Loucy (cell line): ENCODE data around the gene IST1.

Source experiments
- H2AFZ ChIP-seq: fragments of 200-600 bp; sonication (generic); 2 replicates; pipeline ENCODE4 v1.6.0; 2016; ENCODE audit warnings: antibody characterized with exemption, mild to moderate bottlenecking, low read length, moderate library complexity
- H3F3A ChIP-seq: fragments of 200-600 bp; 2 replicates; pipeline ENCODE4 v1.6.0; 2016; ENCODE audit warnings: antibody characterized with exemption, low read depth, mild to moderate bottlenecking
- H3K27me3 ChIP-seq: fragments of 200-600 bp; sonication (generic); 2 replicates; pipeline ENCODE4 v1.6.1; 2014; ENCODE audit warnings: low read length, mild to moderate bottlenecking; ENCODE audit not compliant: insufficient read depth, poor library complexity, severe bottlenecking
- H3K36me3 ChIP-seq: fragments of 200-600 bp; sonication (generic); 2 replicates; pipeline ENCODE4 v1.6.1; 2016; ENCODE audit warnings: low read length; ENCODE audit not compliant: insufficient read depth
- H3K4me1 ChIP-seq: fragments of 200-600 bp; sonication (generic); 2 replicates; pipeline ENCODE4 v1.5.1; 2014; ENCODE audit warnings: low read length, mild to moderate bottlenecking; ENCODE audit not compliant: insufficient read depth, poor library complexity, severe bottlenecking
- H3K4me2 ChIP-seq: fragments of 200-600 bp; sonication (generic); 2 replicates; pipeline ENCODE4 v1.6.0; 2014; ENCODE audit warnings: antibody characterized with exemption, low read length, low read depth, mild to moderate bottlenecking; ENCODE audit not compliant: poor library complexity, severe bottlenecking
- H3K4me3 ChIP-seq: fragments of 200-600 bp; sonication (generic); 2 replicates; pipeline ENCODE4 v1.5.1; 2014; ENCODE audit warnings: low read length, mild to moderate bottlenecking, mixed read lengths; ENCODE audit not compliant: poor library complexity, severe bottlenecking
- H3K79me2 ChIP-seq: fragments of 200-600 bp; sonication (generic); 2 replicates; pipeline ENCODE4 v1.6.1; 2014; ENCODE audit warnings: low read length; ENCODE audit not compliant: insufficient read depth
- H3K9ac ChIP-seq: fragments of 200-600 bp; sonication (generic); 2 replicates; pipeline ENCODE4 v1.6.0; 2014; ENCODE audit warnings: mild to moderate bottlenecking, low read depth, low read length, moderate library complexity; ENCODE audit not compliant: poor library complexity, severe bottlenecking
- H3K9me2 ChIP-seq: fragments of 200-600 bp; sonication (generic); replicated peaks from 2 replicates; pipeline ENCODE4 v1.6.1; 2016; ENCODE audit warnings: low read depth, low read length, mixed read lengths
- H3K9me3 ChIP-seq: fragments of 200-600 bp; sonication (generic); 2 replicates; pipeline ENCODE4 v1.6.1; 2014; ENCODE audit warnings: mild to moderate bottlenecking, antibody characterized with exemption, low read length, low read depth; ENCODE audit not compliant: insufficient read depth
- H4K20me1 ChIP-seq: fragments of 200-600 bp; sonication (generic); 2 replicates; pipeline ENCODE4 v1.6.0; 2014; ENCODE audit warnings: antibody characterized with exemption, low read length, mild to moderate bottlenecking; ENCODE audit not compliant: insufficient read depth, poor library complexity, severe bottlenecking
- EZH2phosphoT487 ChIP-seq: fragments of 200-600 bp; IDR thresholded peaks from 2 replicates; pipeline ENCODE4 v1.6.1; 2018; ENCODE audit warnings: antibody characterized with exemption, mild to moderate bottlenecking, moderate library complexity, borderline replicate concordance
- TF ChIP-seq, protein P1 (sequence below): fragments of 200-600 bp; sonication (generic); conservative IDR thresholded peaks from 2 replicates; pipeline ENCODE4 v1.5.1; 2014; ENCODE audit warnings: mild to moderate bottlenecking, antibody characterized with exemption, low read length

IST1 gene

DNA sequence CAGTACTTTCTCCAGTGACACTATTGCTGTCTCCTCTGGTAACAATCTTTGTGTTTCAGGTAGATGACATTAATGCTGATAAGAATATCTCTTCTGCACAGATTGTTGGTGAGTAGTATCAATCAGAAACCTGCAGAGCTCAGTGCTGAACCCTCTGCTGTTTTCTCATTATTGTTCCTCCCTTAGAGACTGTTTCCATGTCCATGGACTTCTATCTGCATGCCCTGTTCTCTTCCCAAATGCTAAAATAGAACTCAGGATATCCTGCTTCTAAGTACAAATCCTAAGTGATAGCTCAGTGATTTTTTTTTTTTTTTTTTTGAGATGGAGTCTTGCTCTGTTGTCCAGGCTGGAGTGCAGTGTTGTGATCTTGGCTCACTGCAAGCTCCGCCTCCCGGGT is 29.4 kb downstream of the IST1 start:
- H3K4me3 ChIP-seq: no peak overlapping the region
- peaks cover under 1% of the 10 kb centered on the region; the same call in 1 of the 2 replicates for H3K79me2 ChIP-seq
- H3K9me2 ChIP-seq: no peaks in the 10 kb centered on the region
- no peaks in the 10 kb centered on the region for H3K27me3 ChIP-seq
- no peaks in the 10 kb centered on the region for H3F3A ChIP-seq
- H4K20me1 ChIP-seq: peaks cover 28% of the 10 kb centered on the region
- H3K36me3 ChIP-seq: peaks cover 96% of the 10 kb centered on the region
- H3K4me1 ChIP-seq: no peaks in the 10 kb centered on the region
- TF ChIP-seq, protein P1, sequence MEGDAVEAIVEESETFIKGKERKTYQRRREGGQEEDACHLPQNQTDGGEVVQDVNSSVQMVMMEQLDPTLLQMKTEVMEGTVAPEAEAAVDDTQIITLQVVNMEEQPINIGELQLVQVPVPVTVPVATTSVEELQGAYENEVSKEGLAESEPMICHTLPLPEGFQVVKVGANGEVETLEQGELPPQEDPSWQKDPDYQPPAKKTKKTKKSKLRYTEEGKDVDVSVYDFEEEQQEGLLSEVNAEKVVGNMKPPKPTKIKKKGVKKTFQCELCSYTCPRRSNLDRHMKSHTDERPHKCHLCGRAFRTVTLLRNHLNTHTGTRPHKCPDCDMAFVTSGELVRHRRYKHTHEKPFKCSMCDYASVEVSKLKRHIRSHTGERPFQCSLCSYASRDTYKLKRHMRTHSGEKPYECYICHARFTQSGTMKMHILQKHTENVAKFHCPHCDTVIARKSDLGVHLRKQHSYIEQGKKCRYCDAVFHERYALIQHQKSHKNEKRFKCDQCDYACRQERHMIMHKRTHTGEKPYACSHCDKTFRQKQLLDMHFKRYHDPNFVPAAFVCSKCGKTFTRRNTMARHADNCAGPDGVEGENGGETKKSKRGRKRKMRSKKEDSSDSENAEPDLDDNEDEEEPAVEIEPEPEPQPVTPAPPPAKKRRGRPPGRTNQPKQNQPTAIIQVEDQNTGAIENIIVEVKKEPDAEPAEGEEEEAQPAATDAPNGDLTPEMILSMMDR: no peak
- TF ChIP-seq EZH2phosphoT487: no peak
- no peak overlapping the region for H2AFZ ChIP-seq
- H3K9me3 ChIP-seq: no peaks in the 10 kb centered on the region
- no peak overlapping the region for H3K4me2 ChIP-seq
- no peak overlapping the region for H3K9ac ChIP-seq

DNA sequence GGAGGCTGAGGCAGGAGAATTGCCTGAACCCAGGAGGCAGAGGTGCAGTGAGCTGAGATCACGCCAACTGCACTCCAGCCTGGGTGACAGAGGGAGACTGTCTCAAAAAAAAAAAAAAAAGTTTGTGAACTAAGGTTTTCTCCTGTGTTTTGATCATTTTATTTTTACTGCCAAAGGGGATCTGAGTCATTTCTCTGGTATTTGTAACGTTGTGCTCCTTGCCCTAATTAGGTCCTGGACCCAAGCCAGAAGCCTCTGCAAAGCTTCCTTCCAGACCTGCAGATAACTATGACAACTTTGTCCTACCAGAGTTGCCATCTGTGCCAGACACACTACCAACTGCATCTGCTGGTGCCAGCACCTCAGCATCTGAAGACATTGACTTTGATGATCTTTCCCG is 32.1 kb downstream of the IST1 start:
- H3K4me2 ChIP-seq: no peak overlapping the region
- H3K27me3 ChIP-seq: no peaks in the 10 kb centered on the region
- no peak overlapping the region for H3K9ac ChIP-seq
- H3K4me3 ChIP-seq: no peak overlapping the region
- peaks cover 23% of the 10 kb centered on the region for H4K20me1 ChIP-seq
- H2AFZ ChIP-seq: no peak overlapping the region
- no peak for TF ChIP-seq EZH2phosphoT487
- TF ChIP-seq, protein P1: no peak
- no peaks in the 10 kb centered on the region for H3K9me3 ChIP-seq
- H3K79me2 ChIP-seq: no peaks in the 10 kb centered on the region
- peaks cover 88% of the 10 kb centered on the region for H3K36me3 ChIP-seq
- H3K9me2 ChIP-seq: no peaks in the 10 kb centered on the region
- no peaks in the 10 kb centered on the region for H3F3A ChIP-seq
- no peaks in the 10 kb centered on the region for H3K4me1 ChIP-seq

DNA sequence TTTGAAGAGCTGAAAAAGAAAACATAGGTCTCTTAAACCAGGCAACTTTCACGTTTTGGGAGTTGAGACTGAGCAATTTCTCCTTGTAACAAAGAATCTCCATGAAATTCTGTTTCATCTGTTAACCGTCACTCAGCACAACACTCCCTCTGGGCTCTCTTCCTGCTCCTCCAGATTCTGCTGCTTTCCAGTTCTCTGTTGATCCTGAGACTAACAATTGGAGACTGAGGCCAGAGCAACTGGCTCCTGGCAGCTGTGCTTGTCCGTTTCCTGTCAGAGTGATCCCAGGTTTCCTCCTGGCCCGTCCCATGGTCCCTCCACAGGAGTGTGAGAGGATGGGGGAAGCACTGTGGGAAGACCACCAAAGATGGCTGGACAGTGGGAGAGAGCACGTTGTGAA is 32.5 kb downstream of the IST1 start:
- Histone ChIP-seq H3K79me2 (no peaks in the 10 kb centered on the region), H3K9ac (no peak overlapping the region), H4K20me1 (peaks cover 23% of the 10 kb centered on the region), H3K4me3 (no peak overlapping the region), H3K4me1 (no peaks in the 10 kb centered on the region), H3K9me3 (no peaks in the 10 kb centered on the region), H3K9me2 (no peaks in the 10 kb centered on the region), H3F3A (no peaks in the 10 kb centered on the region), H3K27me3 (no peaks in the 10 kb centered on the region), H3K4me2 (no peak overlapping the region), H2AFZ (no peak overlapping the region), H3K36me3 (peaks cover 84% of the 10 kb centered on the region)
- no peak for TF ChIP-seq EZH2phosphoT487
- TF ChIP-seq, protein P1: no peak
